NB4 (cell line): ENCODE data around the gene BABAM1.
A peak's percentile ranks its signal among the peaks of the same experiment; 100 is the strongest.

Experiments
- DNase-seq: peaks from one replicate; pipeline ENCODE4 v3.0.0; 2010; ENCODE audit warnings: low read depth
- H3K4me3 ChIP-seq: one replicate; pipeline ENCODE4 v1.5.1; 2011; ENCODE audit warnings: mild to moderate bottlenecking, low read depth, low read length, moderate library complexity
- CTCF ChIP-seq: IDR thresholded peaks from one replicate; pipeline ENCODE4 v1.5.1; 2012; ENCODE audit warnings: low read depth, low read length
- MAX ChIP-seq: IDR thresholded peaks from 2 replicates; pipeline ENCODE4 v1.6.1; 2011; ENCODE audit warnings: low read depth, low read length
- MYC ChIP-seq: IDR thresholded peaks from 2 replicates; pipeline ENCODE4 v1.6.1; 2011; ENCODE audit warnings: low read depth, low read length
- POLR2A ChIP-seq: IDR thresholded peaks from 2 replicates; pipeline ENCODE4 v1.6.1; 2011; ENCODE audit warnings: mild to moderate bottlenecking; ENCODE audit not compliant: insufficient read length; ENCODE audit errors: extremely low read depth

The BABAM1 gene

GRCh38 chr19:17281391-17282304, 14.4 kb downstream of the BABAM1 start, which contains the start of gene ANKLE1:
TSS of gene ANKLE1 (plus strand) at chr19:17281901. CDS start at chr19:17281921, 20 bp downstream.
- DNase-seq: peak; percentile 89
- TF ChIP-seq POLR2A (peak; percentile 55), MYC (peak; percentile 94), CTCF (no peak), MAX (peak; percentile 90)
- peak within 1 kb of the TSS; percentile 90 for H3K4me3 ChIP-seq

GRCh38 chr19:17282488-17283125, 15.4 kb downstream of the BABAM1 start:
- peak overlapping the region; percentile 90 for H3K4me3 ChIP-seq
- peak; percentile 93 for DNase-seq
- peak; percentile 63; the same call in 1 of the 2 replicates for TF ChIP-seq MYC
- peak; percentile 48 for TF ChIP-seq POLR2A
- TF ChIP-seq CTCF: peak; percentile 69
- TF ChIP-seq MAX: peak; percentile 81

GRCh38 chr19:17283504-17283996, 16.3 kb downstream of the BABAM1 start:
- no peak overlapping the region for H3K4me3 ChIP-seq
- DNase-seq: no peak
- TF ChIP-seq POLR2A (no peak), CTCF (no peak)

- DNase-seq: no peak
- H3K4me3 ChIP-seq: no peak overlapping the region
- TF ChIP-seq POLR2A (no peak), MAX (no peak), CTCF (no peak), MYC (no peak)
Observed at GRCh38 chr19:17285415-17286135, 18.3 kb downstream of the BABAM1 start.

- TF ChIP-seq POLR2A (no peak), MYC (no peak), MAX (no peak), CTCF (no peak)
- no peak for DNase-seq
- no peak overlapping the region for H3K4me3 ChIP-seq
Observed at GRCh38 chr19:17286263-17286662, 19.0 kb downstream of the BABAM1 start.
